Left ventricle myocardium inferior (tissue), 1 donor: Measurements from ENCODE around the gene LZTS3. TPM values are rescaled to one million over a fixed set of nuclear protein-coding genes. Genes with fewer than 3 reads are reported as not detected.

Experiments used
- DNase-seq: peaks from one replicate; pipeline ENCODE4 v3.0.0-alpha.2; 2020
- H3K27ac ChIP-seq: fragments of 200-600 bp; replicated peaks from 2 replicates; pipeline ENCODE4 v1.8.0; 2021
- H3K27me3 ChIP-seq: fragments of 200-600 bp; 2 replicates; pipeline ENCODE4 v1.8.0; 2021; ENCODE audit warnings: low read depth
- H3K36me3 ChIP-seq: fragments of 200-600 bp; 2 replicates; pipeline ENCODE4 v1.8.0; 2021
- H3K4me1 ChIP-seq: fragments of 200-600 bp; 2 replicates; pipeline ENCODE4 v1.8.0; 2021
- H3K4me3 ChIP-seq: fragments of 200-600 bp; 2 replicates; pipeline ENCODE4 v1.8.0; 2021; ENCODE audit warnings: mild to moderate bottlenecking, moderate library complexity
- H3K9me3 ChIP-seq: fragments of 200-600 bp; replicated peaks from 2 replicates; pipeline ENCODE4 v1.8.0; 2021
- intact Hi-C: fragments of 100-400 bp; cut with micrococcal nuclease; formaldehyde crosslinking; loops from one replicate; pipeline ENCODE4 v1.11.0; 2022
- total RNA-seq: library from RNA; stranded (reverse); fragmentation: NEBNext Ultra II Directional; extraction: Animal tissue kit (Norgen Biotek cat#: 25700); gene quantifications from one replicate; pipeline ENCODE4 v1.2.1, GENCODE V29; 2021
- TF ChIP-seq, protein P1 (sequence below): fragments of 200-600 bp; IDR thresholded peaks from 2 replicates; pipeline ENCODE4 v1.8.0; 2021; ENCODE audit warnings: antibody characterized with exemption, mild to moderate bottlenecking, borderline replicate concordance
- donor health status: DM: no; HTN: yes; CAD: no; lungs with severe emphysema.

LZTS3 gene
- total RNA-seq, 1 donor from 2014 or later: 13.4 TPM

DNA sequence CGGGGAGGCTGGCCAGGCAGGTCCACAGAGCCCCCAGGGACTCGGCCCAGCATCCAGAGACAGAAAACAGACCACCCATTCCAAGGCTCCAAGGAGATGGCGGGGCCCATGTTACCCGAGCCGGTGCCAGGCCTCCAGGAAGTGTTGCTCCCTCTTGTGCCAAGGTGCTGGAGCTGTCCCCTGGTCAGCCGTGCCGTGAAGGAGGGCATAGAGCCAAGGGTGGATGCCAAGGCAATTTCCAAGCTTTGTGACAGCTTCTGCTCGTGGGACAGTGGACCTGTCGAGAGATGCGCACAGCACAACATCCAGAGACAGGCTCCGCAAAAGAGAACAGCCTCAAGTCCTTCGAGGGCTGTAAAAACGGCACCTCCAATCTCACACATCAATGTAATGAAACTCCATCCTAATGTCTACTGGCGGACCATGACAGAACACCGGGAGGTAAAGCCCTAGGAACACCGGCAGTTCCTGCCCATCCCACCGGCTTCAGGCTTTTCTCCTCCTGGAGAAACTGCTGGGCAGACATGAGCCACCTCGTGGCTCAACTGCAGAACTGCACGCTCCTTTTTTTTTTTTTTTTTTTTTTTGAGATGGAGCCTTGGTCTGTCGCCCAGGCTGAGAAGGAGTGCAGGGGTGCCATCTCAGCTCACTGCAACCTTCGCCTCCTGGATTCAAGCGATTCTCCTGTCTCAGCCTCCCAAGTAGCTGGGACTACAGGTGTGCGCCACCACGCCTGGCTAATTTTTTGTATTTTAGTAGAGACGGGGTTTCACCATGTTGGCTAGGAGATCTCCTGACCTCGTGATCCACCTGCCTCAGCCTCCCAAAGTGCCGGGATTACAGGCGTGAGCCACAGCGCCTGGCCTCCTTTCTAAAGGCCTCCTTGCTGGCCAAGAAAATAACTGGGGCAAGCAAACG is 57.9 kb downstream of the LZTS3 start:
- TF ChIP-seq, protein P1, sequence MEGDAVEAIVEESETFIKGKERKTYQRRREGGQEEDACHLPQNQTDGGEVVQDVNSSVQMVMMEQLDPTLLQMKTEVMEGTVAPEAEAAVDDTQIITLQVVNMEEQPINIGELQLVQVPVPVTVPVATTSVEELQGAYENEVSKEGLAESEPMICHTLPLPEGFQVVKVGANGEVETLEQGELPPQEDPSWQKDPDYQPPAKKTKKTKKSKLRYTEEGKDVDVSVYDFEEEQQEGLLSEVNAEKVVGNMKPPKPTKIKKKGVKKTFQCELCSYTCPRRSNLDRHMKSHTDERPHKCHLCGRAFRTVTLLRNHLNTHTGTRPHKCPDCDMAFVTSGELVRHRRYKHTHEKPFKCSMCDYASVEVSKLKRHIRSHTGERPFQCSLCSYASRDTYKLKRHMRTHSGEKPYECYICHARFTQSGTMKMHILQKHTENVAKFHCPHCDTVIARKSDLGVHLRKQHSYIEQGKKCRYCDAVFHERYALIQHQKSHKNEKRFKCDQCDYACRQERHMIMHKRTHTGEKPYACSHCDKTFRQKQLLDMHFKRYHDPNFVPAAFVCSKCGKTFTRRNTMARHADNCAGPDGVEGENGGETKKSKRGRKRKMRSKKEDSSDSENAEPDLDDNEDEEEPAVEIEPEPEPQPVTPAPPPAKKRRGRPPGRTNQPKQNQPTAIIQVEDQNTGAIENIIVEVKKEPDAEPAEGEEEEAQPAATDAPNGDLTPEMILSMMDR: peak; percentile 87
- H3K9me3 ChIP-seq: no peaks in the 10 kb centered on the region
- no peak overlapping the region for H3K4me3 ChIP-seq
- intact Hi-C loops: loop anchor here (10.0 kb wide), 1 partner anchor 61 kb away; no protein-coding TSS in a partner anchor
- no peak overlapping the region for H3K27ac ChIP-seq
- H3K36me3 ChIP-seq: peaks cover 6% of the 10 kb centered on the region
- H3K4me1 ChIP-seq: peaks cover 15% of the 10 kb centered on the region
- DNase-seq: no peak
- H3K27me3 ChIP-seq: no peaks in the 10 kb centered on the region

Other genes with a start within 250 kb of the LZTS3 start
- not detected for gene GNRH2, start 129.9 kb downstream of the LZTS3 start, total RNA-seq
- 55.6 TPM for gene MRPS26, start 127.5 kb downstream of the LZTS3 start, total RNA-seq
- gene OXT, start 101.9 kb downstream of the LZTS3 start, total RNA-seq: not detected
- gene AVP, start 88.8 kb downstream of the LZTS3 start, total RNA-seq: 0.38 TPM
- 27.8 TPM for gene FASTKD5, start 13.7 kb downstream of the LZTS3 start, total RNA-seq
- 3.1 TPM for gene UBOX5, start 13.7 kb downstream of the LZTS3 start, total RNA-seq
- 30.0 TPM for gene DDRGK1, start 31.1 kb upstream of the LZTS3 start, total RNA-seq
- gene ITPA, start 35.9 kb upstream of the LZTS3 start, total RNA-seq: 17.2 TPM
- 0.11 TPM for gene SLC4A11, start 65.6 kb upstream of the LZTS3 start, total RNA-seq
- 26.2 TPM for gene DNAAF9, start 234.1 kb upstream of the LZTS3 start, total RNA-seq